HG02678 (cell line): Measurements from ENCODE around the gene BCKDK.
"Not testable (repeated sequence)": the region's sequence is repeated elsewhere in the genome, so short reads cannot be mapped to it uniquely, and the experiment has no call there.

Source experiments
- ATAC-seq: cut with Tn5 transposase; IDR thresholded peaks from one replicate; pipeline ENCODE4 v1.9.1; 2021; ENCODE audit warnings: mild to moderate bottlenecking, moderate library complexity; ENCODE audit not compliant: unreplicated experiment

Gene BCKDK

GRCh38 chr16:31141071-31141469 lies 32.9 kb downstream of the BCKDK start:
- ATAC-seq, result not testable (repeated sequence)

- ATAC-seq, result no peak
Measured at GRCh38 chr16:31141489-31142108, 33.4 kb downstream of the BCKDK start.

- ATAC-seq, result peak; percentile 86
Measured at GRCh38 chr16:31142109-31143010, 34.2 kb downstream of the BCKDK start.

- no peak for ATAC-seq
Measured at GRCh38 chr16:31143011-31143693, 35.0 kb downstream of the BCKDK start.

GRCh38 chr16:31143694-31144148 lies 35.5 kb downstream of the BCKDK start:
- ATAC-seq, result no peak

- not testable (repeated sequence) for ATAC-seq
Measured at GRCh38 chr16:31144418-31144817, 36.2 kb downstream of the BCKDK start.

- no peak for ATAC-seq
Measured at GRCh38 chr16:31145398-31145990, 37.3 kb downstream of the BCKDK start.

GRCh38 chr16:31147574-31147973 lies 39.4 kb downstream of the BCKDK start:
- no peak for ATAC-seq

GRCh38 chr16:31148281-31148728 lies 40.1 kb downstream of the BCKDK start:
- no peak for ATAC-seq

- no peak for ATAC-seq
Measured at GRCh38 chr16:31148896-31149295, 40.7 kb downstream of the BCKDK start.

GRCh38 chr16:31149332-31149731 lies 41.1 kb downstream of the BCKDK start:
- no peak for ATAC-seq

GRCh38 chr16:31149894-31150890 lies 42.0 kb downstream of the BCKDK start, which contains the start of gene PRSS36:
Gene PRSS36 (minus strand): TSS chr16:31150066. CDS start chr16:31150035, 31 bp downstream.
- ATAC-seq, result no peak

- ATAC-seq, result not testable (repeated sequence)
Measured at GRCh38 chr16:31150976-31151375, 42.8 kb downstream of the BCKDK start.

GRCh38 chr16:31157136-31157535 lies 49.0 kb downstream of the BCKDK start:
- no peak for ATAC-seq
